Measurements from ENCODE around the gene DIAPH1.

Gene DIAPH1

GRCh38 chr5:141516672-141517025 is 102.2 kb downstream of the DIAPH1 start:
- no peak for TF ChIP-seq CTCF (IDR thresholded peaks at IDR 0.05; ENCODE audit: borderline replicate concordance, control extremely low read depth, extremely low read depth, insufficient read depth, missing control alignments)
- DNase-seq (ENCODE audit: low spot score): no peak
- in situ Hi-C loops (cut with MboI; ENCODE audit: low sequenced_read_pairs, unreplicated experiment): no loop called here

- no peak for TF ChIP-seq CTCF (IDR thresholded peaks at IDR 0.05; ENCODE audit: borderline replicate concordance, control extremely low read depth, extremely low read depth, insufficient read depth, missing control alignments)
- in situ Hi-C loops (cut with MboI; ENCODE audit: low sequenced_read_pairs, unreplicated experiment): no loop called here
- no peak for DNase-seq (ENCODE audit: low spot score)
These were observed 102.7 kb downstream of the DIAPH1 start for GRCh38 chr5:141515946-141516671.

GRCh38 chr5:141515141-141515540 is 103.7 kb downstream of the DIAPH1 start:
- in situ Hi-C loops (cut with MboI; ENCODE audit: low sequenced_read_pairs, unreplicated experiment): no loop called here
- no peak for TF ChIP-seq CTCF (IDR thresholded peaks at IDR 0.05; ENCODE audit: borderline replicate concordance, control extremely low read depth, extremely low read depth, insufficient read depth, missing control alignments)
- DNase-seq (ENCODE audit: low spot score): no peak

- DNase-seq (ENCODE audit: low spot score): no peak
- TF ChIP-seq CTCF (IDR thresholded peaks at IDR 0.05; ENCODE audit: borderline replicate concordance, control extremely low read depth, extremely low read depth, insufficient read depth, missing control alignments): no peak
- in situ Hi-C loops (cut with MboI; ENCODE audit: low sequenced_read_pairs, unreplicated experiment): no loop called here
These were observed 104.3 kb downstream of the DIAPH1 start for GRCh38 chr5:141514330-141515133.

- peak; percentile 67 for DNase-seq (ENCODE audit: low spot score)
- in situ Hi-C loops (cut with MboI; ENCODE audit: low sequenced_read_pairs, unreplicated experiment): no loop called here
- TF ChIP-seq CTCF (IDR thresholded peaks at IDR 0.05; ENCODE audit: borderline replicate concordance, control extremely low read depth, extremely low read depth, insufficient read depth, missing control alignments): no peak
These were observed 105.0 kb downstream of the DIAPH1 start for GRCh38 chr5:141513627-141514329.

- in situ Hi-C loops (cut with MboI; ENCODE audit: low sequenced_read_pairs, unreplicated experiment): no loop called here
- no peak for DNase-seq (ENCODE audit: low spot score)
- no peak for TF ChIP-seq CTCF (IDR thresholded peaks at IDR 0.05; ENCODE audit: borderline replicate concordance, control extremely low read depth, extremely low read depth, insufficient read depth, missing control alignments)
These were observed 105.7 kb downstream of the DIAPH1 start for GRCh38 chr5:141512911-141513626.
